HG03159 (cell line): ENCODE measurements around the gene EPN2.

Source experiments
- ATAC-seq: cut with Tn5 transposase; IDR thresholded peaks from one replicate; pipeline ENCODE4 v1.9.1; 2021; ENCODE audit warnings: mild to moderate bottlenecking, moderate library complexity; ENCODE audit not compliant: unreplicated experiment

EPN2 gene

GRCh38 chr17:19238167-19238505, 970 bp downstream of the EPN2 start:
- no peak for ATAC-seq

DNA sequence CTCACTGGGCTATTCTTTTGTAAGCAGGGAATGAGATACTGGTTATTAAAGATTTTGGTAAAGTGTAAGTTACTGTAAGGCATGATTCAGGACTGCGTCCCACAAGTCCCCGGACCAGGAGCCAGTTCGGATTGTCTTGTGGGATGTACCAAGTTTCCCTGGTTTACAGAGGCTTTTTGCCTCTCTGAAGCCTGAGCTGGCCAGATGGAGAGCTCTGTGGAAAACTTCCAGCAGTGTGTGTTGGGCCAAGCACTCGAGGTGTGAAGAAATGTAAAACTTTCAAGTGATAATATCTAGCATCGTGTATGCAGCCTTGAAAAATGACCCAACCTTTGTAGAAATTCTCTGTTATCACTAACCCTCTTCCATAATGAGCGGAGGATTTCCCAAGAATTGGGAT, 2.4 kb downstream of the EPN2 start:
- no peak for ATAC-seq

DNA sequence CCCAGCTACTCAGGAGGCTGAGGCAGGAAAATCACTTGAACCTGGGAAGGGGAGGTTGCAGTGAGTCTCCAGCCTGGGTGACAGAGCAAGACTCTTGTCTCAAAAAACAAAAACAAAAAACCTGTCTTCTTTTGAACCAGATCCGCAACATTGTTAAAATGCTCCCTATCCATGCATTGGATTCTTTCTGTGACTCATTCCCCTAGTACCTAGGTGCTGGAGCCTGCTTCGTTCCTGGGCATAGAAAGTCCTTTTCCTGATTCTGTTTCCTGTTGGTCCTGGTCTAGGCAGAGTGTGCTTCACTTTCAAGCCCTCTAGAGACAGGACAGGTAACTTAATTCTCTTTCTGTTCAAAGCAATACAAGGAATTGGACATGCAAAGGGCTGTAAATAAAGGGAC, 5.2 kb downstream of the EPN2 start:
- ATAC-seq: no peak

GRCh38 chr17:19242926-19243325, 5.8 kb downstream of the EPN2 start:
- ATAC-seq: no peak

GRCh38 chr17:19243838-19244237, 6.7 kb downstream of the EPN2 start:
- ATAC-seq: no peak

DNA sequence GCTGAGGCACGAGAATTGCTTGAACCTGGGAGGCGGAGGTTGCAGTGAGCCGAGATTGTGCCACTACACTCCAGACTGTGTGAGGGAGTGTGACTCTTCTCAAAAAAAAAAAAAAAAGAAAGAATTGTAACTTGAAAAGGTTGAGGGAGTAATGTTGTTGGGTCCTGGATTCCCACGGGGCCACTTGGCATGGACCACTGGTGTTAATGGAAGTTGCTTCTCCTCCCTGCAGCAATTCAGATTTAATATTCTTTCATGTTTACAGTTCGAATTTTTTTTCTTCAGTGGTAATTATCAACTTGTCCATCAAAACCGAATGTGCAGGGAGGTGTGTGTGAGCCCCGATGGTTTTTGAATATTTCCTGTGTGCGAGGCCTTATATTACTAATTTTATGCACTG, 7.2 kb downstream of the EPN2 start:
- no peak for ATAC-seq

DNA sequence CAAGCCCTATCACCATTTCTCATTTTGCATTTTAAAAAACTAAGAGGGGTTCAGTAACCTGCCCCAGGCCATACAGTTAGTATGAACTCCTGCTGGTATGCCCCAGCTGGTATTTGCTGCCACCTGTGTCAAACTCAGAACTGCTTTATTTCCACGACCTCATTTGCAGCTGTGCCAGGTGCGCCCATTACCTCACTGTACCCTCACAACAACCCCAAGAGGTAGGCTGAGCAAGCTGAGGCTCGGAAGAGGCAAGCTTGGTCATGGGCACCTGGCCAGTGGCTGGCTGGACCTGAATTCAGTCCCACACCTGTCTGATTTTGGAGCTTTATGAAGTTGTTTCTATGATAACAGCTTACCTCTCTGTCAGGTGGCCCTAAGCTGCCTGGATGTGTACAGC, 7.6 kb downstream of the EPN2 start:
- ATAC-seq: no peak

DNA sequence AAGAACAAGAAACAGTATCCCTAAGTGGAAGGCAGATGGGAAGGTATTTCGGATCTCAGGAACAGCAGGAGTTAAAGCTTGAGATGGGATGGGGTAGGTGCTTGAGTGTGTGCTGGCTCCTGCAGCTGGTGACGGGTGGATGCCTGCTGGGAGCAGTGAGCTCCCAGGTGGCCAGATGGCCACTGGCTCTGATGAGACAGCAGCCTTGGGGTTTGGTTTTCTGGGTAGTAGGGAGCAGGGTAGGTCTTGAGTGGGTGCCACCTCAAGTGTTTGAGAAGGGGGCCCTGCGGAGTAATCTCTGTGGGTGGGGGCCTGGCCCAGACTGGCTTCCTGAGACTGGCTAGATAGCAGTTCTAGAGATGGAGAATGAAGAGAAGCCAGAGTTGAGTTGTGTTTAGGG, 10.3 kb downstream of the EPN2 start:
- no peak for ATAC-seq

DNA sequence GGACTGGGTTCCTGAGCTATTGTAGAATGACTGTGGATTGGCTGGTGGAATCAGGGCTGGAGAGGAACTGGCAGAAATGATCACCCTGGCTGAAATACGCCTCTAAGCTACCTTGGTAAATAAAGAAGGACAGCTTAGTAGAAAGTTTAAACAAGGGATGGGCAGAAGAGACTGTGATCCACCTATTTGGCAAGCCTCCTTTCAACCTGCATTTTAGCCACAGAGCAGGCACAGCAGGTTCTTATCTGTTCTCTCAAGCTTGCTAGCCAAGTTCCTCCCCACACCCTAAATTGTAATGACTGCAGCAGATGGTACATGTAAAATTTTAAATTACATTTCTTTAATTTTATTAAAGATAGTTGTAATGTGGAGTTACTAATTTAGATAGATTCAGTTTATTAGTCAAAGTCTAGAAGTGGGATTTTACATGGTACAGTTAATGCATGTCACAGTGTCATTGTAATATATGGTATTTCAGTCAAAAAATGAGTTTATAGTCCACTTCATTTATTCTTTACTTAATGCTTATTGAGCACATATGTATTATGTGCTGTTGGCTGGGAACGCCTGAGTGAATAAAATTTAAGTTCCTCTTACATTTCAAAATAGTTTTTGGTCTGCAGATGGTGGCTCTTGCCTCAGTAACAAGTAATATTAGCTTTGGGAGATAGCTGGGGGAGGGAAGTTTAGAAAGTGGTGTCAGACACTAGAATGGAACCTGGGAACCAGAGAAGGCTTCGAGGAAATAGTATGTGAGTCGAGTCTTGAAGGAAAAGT, 11.2 kb downstream of the EPN2 start:
- no peak for ATAC-seq

DNA sequence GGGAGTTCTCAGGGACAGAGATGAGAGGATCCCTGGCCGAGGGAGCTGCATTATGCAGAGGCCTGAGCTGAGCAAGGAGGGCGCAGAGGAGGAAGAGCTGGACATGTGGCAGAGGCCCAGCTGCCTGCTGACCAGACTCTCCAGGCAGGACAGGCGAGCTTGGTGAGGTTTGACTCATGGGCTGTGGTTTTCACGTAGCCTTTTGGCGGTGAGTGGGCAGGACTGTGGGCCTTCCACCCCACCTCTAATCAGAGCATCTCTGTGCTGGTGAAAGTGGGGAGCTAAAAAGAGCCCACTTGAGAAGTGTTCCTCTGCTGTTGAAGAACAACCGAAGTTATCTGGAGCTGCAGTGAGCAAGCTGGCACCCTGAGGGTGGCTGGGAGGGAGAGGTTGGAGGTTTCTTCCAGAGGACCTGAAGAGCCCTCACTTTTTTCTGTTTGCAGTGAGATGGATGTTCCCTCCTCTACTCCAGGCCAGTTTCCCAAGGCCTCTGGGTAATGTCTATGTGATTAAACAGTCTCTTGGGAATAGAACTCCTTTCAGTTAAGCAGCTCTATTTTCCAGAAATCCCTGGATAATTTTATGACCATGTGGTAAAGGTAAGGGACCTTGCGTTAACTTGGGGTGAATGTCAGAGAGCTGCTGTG, 11.9 kb downstream of the EPN2 start:
- ATAC-seq: no peak

DNA sequence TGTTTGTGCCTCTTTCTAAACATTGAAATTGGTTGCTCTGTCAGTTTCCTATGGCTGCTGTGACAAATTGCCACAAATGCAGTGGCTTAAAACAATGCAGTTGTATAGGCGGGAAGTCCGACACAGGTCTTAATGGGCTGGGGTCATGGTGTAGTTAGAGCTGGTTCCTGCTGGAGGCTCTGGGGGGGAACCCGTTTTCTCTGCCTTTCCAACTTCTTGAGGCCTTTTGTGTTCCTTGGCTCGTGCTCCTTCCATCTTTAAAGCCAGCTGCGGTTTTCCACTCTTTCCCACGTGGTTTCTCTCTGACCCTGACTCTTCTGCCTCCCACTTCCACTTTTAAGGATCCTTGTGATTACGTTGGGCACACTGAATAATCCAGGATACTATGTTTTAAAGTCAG, 12.5 kb downstream of the EPN2 start:
- no peak for ATAC-seq

DNA sequence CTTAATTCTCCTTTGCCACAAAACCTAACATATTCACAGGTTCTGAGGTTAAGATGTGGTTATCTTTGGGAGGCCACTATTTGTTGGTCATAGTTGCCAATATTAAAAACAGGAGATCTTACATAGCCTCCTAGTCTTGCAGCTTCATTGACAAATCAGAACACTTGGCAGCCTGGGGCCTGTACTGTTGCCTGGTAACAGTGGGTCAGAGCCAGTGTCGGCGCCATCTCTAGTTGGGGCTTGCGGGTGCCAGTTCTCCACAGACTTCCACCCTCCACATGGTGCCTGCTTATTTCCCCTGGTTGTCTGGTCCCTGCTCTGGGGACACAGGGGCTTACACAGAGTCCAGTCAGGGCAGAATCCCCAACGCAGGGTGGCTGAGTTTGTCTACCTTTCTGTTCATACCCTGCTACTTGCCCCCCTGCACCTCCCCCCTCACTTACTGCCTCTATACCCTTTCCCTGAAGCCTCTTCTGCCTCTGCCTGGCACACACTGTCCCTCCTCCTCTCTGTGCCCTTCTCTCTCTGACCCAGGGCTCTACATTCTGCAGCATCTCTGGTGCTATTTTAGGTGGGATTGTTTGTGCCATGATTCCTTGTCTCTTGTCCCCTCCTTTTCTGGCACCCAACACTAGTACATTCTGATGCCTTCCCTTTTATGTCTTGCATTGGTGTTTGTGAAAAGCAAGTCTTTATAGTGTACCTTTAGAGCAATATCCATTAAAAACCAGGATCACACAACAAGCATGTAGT, 13.4 kb downstream of the EPN2 start:
- no peak for ATAC-seq

DNA sequence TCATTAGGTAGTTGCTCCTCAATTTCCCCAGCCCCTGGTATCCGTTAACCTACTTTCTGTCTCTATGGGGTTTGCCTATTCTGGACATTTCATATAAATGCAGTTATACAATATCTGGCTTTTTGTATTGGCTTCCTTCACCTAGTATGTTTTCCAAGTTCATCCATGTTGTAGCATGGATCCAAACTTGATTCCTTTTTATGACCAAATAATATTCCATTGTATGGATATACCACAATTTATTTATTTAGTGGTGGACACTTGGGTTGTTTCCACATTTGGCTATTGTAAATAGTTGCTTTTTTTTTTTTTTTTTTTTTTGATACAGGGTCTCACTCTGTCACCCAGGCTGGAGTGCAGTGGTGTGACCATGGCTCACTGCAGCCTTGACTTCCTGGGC, 15.9 kb downstream of the EPN2 start:
- ATAC-seq: no peak

DNA sequence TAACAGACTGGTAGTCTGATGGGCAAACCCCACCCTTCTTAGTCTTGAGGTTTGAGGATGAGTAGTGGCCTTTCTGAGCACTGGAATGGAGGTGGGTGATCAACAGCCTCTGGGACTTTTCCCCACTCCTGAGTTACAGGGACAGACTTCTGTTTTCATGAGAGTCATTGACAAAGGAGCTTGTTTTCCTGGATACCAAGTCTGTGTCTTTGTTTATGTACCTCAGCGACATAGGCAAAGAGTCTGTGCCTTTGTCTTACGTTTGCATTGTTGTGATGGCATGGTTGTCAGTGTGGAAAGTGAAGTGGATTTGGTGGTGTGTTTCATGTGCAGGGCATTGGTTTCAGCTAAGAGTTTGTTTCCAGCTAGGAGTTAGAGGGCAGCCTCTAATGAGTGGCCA, 17.5 kb downstream of the EPN2 start:
- ATAC-seq: no peak

DNA sequence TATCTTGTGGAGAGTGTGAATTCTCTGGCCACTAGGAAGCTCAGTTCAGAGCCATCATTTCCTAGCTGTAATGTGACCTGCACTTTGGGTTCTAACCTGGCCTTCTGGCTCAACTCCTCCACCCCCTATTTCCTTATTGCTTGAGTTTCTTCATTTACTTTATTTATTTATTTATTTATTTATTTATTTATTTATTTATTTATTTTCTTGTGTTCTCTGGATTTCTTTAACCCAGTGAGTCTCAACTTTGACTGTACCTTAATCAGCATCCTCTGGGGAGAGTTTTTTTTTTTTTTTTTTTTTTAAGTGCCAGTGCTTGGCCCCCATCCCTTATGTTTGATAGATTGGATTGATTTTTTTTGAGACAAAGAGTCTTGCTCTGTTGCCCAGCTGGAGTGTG, 18.1 kb downstream of the EPN2 start:
- no peak for ATAC-seq

DNA sequence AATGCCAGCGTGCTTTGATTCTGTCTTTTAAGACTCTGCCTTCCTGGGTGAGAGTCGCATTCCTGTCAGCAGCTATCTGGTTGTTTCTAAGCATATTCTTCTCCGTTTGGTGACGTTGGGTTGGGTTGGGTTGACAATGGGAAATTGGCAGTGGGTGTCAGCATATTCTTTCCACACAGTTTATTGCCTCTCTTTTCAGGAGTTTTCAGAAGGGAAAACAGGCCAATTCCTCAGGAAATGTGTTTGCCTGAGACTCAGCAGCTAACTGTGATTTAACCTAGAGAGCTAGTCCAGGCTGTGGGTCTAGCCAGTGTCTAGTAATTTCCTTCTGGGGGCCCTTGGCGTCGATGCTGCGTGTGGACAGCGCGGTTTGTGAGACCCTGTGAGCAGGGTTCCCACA, 21.2 kb downstream of the EPN2 start:
- no peak for ATAC-seq

- no peak for ATAC-seq
These were observed 23.8 kb downstream of the EPN2 start for GRCh38 chr17:19260958-19261357.

GRCh38 chr17:19261426-19261825, 24.3 kb downstream of the EPN2 start:
- no peak for ATAC-seq

DNA sequence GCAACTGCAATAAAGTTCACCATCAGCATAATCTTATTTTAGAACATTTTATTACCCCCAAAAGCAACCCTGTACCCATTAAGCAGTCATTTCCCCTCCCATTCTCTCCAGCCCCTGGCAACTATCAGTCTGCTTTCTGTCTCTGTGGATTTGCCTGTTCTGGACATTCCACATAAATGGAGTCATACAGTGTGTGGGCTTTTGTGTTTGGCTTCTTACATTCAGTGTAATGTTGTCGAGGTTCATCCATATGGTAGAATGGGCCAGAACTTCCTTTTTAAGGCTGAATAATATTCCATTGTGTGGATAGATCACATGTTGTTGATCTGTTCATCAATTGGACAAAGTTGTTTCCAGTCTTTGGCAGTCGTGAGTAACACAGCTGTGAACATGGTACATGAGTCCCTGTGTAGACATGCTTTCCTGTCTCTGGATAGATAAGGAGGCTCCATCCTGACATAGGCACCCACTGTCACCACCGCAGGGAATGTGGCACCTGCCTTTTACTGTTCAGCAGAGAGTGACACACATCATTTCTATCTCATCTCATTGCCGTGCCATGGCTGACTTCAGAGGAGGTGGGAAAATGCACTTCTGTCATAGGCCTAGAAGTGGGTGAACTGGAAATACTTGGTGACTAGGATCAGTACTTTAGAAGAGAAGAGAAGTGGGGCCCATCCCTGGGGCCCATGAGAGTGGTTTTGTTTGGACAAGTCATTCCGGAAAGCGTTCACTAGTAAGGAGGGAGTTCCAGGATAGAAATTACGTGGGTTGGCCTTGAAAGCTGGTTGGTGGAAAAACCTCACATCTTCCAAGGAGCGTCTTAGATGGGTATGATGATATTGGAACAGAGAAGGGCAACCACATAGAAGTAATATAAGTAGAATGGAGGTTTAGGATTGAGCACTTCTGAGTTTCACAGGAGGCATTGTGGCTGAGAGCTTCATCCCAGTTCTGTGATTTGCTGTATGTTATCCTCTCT, 25.8 kb downstream of the EPN2 start:
- no peak for ATAC-seq

GRCh38 chr17:19263641-19264051, 26.5 kb downstream of the EPN2 start:
- no peak for ATAC-seq

- no peak for ATAC-seq
These were observed 27.1 kb downstream of the EPN2 start for GRCh38 chr17:19264268-19264667.
